Kidney glomerular epithelial cell (primary cell): Measurements from ENCODE around the gene TNFRSF19.

Source experiments
- DNase-seq: peaks from one replicate; lab custom pipeline; 2025; lab: John Stamatoyannopoulos, UW

Gene TNFRSF19

DNA sequence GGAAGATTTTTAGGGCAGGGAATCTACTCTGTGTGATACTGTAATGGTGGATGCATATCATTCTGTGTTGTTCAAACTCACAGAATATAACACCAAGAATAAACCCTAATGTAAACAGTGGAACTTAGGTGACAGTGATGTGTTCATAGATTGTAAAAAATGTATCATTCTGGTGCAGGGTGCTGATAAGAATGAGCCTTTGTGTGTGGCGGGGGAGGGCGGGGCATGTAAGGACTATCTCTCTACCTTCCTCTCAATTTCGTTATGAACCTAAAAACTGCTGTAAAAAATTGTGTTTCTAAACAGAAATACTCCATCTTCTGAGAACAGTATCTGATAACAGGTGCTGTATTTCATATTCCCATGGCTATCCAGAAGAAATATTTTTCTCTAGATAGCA, 35.6 kb downstream of the TNFRSF19 start:
- DNase-seq, result no peak

DNA sequence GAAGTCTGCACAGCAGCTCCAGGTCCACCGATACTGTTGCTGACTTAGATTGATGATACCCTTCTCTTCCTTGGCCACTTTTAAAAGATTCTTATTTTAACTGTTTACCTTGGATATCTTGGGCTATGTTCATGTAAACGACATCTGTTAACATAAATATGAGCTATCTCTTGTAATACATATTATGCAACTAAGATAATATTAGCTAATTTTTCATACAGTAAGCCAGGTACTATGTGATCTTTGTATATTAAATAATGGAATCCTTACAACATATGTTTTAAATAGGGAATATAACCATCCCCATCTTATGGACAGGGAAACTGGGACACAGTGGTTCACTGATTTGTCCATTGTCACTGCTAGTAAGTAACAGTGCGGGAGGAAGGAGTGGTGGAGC, 37.9 kb downstream of the TNFRSF19 start:
- no peak for DNase-seq

DNA sequence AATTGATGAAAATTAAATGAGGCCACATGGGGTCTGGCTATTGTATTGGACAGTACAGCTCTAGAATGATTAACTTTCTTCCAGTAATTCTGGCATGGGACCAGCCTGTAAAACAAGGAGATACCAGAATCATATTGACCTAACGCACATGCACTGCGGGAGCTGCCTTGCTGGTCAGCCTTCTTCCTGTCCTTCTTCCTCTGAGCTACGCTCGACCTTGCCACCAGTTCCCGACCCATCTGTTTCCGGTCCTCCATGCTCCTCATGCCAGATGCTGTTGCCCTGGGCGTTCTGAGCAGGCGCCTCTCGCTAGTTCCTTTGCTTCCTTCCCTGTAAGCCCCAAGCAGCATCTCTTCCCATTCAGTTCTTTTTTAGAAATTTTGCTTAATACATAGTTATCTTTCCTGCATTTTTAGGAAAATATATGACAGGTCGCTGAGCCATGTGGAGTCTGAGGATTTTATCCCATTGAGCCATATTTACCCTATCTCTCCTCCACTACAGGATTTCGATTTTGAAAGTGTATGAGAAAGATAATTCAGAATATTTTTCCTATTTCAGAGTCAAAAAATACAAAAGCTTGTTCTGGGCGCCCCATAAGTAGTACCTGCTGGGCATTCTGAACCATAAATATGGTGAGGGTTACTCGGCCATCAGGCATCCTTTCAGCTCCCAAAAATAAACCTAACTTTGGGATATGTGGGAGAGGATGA, 38.6 kb downstream of the TNFRSF19 start:
- DNase-seq, result no peak

DNA sequence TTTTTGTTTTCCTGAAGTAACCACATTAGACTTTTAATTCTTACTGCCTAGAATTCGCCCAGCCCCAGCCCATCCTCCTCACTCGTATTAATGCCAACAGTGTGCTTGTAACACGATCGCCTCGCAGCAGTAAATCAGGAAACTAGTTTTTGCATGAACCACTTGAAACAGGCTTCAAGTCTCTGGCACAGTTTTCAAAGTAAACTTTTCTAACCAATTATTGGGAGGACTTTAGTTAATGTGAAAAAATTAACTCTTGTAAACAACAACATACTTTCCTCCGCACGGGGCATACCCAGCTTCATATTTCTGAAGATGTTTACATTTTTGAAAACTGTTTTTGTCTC, 39.2 kb downstream of the TNFRSF19 start:
- DNase-seq, result peak; percentile 33

DNA sequence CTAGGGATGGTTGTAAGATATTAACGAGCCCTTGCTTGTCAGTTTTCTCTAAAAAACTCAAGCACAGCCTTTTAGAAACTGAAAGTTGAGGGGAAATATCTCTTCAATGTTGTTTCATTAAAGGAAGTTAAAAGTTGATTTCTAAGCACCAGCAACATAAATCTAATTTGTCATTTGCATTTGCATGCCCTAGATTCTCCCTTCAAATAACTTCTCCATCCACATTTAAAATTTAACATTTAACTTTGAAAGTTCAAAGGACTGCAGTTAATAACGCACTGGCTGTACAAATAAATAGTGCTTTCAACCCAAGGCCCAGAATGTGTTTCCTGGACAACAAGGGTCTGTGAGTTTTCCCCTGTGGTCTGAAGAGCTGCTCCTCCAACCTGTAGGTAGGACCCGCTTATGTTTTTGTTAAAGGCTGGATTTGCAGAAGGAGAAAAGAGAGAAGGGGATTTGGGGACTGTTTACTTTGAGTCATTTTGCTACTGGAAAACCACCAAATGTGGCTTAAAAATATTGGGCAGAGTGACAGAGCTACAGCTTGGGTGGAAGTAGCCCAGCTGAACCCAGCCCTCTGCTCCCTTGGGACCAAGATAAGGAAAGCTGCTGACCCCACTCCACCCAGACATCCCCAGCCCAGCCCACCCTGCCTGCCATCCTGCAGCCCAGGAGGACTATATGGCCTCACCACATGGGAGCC, 39.8 kb downstream of the TNFRSF19 start:
- no peak for DNase-seq

DNA sequence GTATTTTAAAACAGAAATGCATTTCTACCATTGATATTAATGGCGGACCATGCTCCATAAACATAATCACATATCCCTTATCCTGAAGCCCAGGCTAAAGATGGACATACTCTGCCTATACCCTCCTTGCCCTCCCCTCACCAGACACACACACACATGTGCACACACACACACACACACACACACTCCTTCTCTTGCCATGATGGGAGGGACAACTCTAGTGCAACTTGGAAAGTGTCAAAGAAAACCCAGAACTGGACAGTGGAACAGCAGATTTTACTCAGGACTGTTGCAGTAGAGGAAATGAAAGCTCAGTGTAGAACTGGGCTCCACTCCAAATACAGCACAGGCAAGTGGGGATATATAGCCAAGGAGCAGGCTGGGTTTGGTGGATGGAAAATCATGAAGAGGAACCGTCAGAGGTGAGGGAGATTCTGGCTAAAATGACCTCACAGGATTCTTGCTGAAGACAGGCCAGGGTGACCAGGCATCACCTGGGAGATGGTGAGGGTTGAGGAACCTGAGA, 40.8 kb downstream of the TNFRSF19 start:
- DNase-seq, result no peak

DNA sequence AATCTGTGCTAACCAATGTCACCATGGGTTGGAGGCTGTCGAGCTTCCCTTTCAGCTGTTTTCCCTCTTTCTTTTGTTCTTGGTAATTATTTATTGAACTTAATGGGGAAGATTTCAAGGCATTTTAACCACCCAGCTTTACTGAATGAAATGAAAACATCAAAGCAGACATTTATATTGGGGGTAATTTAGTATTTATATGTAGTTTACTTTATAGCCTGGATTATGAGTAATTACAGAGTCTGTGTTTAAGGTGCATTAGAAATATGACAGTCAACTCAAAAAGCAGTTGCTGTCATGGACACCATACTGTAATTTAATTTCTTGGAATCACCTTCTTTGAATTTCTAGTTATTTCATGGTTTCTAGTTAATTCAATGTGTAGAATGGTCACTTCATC, 42.0 kb downstream of the TNFRSF19 start:
- DNase-seq, result no peak

DNA sequence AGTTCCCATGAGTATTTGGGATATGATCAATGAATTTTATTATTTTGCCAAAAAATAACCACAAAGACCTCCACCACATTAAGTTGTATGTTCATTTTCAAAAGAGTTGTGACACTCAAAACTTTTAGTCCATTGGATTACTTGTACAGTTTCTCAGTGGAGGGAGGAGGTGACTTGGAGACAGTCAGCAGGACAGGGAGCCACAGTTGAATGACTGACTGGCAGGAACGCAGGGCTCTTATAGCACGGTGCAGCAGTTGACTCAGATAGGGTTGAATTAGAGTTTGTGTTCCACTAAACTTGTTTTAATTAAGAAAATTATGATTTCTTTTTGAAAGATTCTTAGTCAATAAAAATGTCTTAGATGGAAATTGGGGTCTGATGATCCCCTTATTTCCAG, 42.5 kb downstream of the TNFRSF19 start:
- DNase-seq, result no peak

DNA sequence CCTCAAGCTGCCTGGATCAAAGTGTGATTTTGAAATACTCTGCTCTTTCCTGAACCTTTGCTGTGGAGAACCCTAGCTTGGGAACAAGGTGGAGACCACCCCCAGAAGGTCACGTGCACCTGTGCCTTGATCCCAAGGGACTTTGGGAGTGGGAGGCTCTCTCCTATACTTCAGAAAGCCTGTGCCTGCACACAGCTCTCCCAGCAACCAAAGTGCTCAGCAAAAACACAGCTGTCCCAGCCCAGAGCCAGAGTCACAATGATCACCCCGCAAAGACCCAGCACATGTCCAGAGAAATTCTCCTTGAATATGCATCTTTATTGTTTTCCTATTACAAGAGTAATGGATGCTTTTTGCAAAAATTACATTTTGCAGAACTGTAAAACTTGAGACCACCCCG, 43.4 kb downstream of the TNFRSF19 start:
- no peak for DNase-seq

DNA sequence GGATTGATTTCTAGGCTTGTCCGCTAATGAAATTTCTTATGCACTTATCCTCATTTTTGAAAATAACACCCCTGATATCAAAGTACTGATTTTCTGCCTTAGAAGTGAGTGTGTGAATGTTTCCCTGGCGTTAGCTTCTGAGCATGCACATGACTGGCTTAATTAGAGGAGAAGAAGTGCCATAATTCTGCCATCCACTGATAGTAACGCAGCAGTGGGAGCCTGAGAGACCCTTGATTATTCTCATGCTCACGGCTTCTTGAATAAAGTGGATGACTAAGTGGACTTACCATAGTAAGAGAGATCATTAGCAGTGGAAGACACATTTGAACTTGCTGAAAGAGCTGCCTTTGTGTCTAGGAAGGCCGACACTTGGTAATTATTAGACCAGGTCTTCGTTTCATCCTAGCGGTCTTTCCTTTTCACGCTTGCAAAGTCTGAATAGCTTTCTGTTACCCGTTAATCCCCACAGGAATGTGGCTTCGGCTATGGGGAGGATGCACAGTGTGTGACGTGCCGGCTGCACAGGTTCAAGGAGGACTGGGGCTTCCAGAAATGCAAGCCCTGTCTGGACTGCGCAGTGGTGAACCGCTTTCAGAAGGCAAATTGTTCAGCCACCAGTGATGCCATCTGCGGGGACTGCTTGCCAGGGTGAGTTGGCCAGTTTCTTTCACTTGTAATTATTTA, 45.3 kb downstream of the TNFRSF19 start:
- DNase-seq, result peak; percentile 90

DNA sequence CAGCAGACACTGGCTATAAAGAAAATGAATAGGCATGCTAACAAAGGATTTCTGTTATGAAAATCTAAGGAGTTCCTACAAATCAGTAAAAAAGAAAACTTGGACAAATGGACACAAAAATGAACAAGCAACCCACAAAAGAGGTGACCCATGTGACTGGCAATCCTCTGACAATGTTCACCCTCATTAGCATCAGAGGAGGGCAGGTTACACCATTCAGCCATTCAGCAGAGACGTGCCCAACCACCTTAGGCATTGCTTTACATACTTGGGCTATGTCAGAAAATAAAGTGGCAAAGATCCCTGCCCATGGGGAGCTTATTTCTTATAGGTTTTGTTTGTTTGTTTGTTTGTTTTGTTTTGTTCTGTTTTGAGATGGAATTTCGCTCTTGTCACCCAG, 46.0 kb downstream of the TNFRSF19 start:
- no peak for DNase-seq

DNA sequence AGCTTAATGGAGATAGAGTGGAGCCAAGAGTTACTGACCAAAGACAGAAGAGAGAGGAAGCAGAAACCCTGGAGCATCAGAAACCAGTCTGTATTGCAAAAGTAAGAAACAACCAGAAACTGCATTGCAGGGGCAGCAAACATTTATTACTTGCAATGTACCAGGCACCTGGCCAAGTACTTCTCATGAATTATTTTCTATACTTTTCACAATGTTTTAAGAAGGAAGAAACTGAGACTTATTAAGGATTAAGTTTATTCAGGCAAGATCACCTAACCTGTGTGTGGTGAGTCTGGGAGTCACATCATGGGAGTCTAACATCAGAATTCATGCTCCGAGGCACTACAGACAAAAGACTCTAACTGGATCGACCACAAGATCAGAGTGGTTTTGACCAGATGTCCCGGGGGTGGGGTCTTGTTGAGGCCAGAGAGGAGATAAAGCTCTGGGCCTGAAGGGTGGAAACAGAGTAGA, 47.4 kb downstream of the TNFRSF19 start:
- peak; percentile 29 for DNase-seq

DNA sequence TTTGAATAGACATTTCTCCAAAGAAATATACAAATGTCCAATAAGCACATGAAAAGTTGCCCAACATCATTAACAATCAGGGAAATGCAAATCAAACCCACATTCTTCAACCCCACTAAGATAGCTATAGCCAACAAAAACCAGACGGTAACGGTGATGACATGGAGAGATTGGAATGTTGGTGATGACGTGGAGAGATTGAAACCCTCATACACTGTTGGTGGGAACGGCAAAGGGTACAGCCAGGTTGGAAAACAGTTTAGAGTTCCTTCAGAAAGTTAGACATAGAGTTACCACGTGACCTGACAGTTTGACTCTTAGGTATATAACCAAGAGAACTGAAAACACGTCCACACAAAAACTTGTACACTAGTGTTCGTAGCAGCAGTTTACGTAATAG, 48.1 kb downstream of the TNFRSF19 start:
- DNase-seq, result peak; percentile 91

DNA sequence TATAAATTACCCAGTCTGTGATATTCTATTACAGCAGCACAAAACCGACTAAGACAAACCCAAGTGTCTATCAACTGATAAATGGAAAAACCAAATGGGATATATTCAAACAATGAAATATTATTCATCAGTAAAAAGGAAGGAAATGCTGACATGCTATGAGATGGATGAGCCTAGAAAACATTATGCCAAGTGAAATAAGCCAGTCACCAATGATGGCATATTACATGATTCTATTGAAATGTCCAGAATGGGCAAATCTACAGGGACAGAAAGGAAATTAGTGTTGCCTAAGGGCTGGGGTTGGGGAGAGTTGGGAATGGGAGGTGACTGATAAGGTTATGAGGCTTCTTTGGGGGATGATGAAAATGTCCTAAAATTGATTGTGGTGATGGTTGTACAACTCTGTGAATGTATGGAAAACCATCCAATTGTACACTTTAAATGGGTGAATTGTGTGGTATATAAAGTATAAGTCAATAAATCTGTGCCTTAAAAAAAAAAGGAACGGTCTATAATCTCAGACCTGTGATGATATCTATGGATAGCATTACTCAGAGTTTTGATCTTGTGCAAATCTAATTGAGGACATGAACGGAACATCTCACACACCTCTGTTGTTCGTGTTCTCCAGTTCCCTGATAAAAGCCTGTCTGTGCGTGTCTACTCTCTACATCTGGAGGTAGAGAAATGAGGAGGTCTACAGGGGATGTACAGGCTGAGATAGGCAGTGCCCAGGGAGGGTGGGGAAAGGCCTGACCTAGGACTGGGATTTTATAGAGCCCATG, 49.0 kb downstream of the TNFRSF19 start:
- no peak for DNase-seq

DNA sequence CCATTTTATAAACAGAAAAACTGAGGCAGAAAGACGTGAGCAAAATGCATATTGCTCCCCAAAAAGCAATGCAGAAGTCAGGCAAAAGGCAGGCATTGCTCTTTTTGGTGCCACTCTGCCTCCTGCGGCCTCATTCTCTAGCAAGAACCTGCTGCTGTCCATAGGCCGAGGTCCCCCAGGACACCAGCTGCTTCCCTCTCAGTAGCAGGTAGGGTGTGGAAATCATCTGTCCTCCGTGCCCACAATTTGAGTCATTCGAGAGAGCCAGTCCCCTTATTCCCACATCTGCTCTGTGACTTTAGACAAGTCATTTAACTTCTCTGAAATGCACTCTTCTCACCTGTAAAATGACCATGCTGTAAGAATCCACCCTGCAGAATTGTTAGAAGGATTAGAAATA, 50.0 kb downstream of the TNFRSF19 start:
- no peak for DNase-seq

DNA sequence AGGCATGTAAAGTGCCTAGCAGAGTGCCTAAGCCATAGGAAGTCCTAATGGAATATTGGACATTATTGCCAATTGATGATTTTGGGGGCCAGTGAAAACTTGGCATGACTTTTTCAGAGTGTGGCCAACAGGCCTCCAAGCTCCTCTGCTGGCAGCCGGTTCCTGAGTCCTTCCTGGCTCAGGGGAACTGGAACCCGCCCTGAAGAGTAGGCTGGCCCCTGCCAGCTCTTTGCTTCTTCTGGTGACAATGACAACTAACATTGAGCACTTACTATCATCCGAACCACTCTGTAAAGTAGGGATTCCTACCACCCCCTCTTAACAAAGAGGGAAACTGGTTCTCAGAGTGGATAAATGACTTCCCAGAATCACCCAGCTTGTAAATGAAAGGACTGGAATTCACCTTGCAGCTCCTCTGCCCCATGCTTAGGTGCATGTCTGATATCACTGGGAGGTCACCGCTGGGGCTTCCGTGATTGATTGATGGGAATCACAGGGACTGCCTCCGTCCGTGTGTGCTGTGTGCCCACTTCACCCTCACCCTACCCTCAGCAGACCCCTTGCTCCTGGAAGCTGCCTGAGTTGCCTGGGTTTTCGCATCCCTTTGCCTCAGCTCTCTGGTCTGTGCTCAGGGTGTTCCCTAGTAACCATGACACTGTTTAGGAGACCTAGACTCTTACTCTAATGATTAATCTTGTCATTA, 50.6 kb downstream of the TNFRSF19 start:
- no peak for DNase-seq

DNA sequence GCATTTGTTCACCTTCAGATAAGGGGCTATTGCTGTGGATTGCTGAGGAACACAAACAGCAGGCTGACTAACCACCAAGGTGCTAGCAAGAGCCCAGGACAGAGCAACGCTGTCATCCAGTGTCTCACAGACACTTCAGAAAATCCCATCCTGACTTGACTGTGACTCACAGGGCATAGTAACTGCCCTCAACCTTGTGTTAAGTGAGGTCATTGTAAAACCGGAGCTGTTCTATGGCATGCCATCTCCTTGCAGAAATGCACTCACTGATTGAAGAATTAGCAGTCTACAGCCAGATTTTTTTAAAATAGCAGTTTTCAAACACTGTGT, 51.1 kb downstream of the TNFRSF19 start:
- DNase-seq, result peak; percentile 94

DNA sequence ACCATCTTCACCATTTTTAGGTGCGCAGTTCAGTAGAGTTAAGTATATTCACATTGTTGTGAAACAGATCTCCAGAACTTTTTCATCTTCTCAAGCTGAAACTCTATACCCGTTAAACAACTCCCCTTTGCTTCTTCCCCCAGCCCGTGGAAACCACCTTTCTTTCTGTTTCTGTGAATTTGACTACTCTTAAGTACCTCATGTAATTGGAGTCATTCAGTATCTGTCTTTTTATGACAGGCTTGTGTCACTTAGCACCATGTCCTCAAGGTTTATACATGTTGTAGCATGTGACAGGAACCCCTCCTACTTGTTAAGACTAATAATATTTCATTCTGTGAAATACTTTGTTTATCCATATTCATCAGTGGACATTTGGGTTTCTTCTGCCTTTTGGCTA, 52.8 kb downstream of the TNFRSF19 start:
- no peak for DNase-seq

DNA sequence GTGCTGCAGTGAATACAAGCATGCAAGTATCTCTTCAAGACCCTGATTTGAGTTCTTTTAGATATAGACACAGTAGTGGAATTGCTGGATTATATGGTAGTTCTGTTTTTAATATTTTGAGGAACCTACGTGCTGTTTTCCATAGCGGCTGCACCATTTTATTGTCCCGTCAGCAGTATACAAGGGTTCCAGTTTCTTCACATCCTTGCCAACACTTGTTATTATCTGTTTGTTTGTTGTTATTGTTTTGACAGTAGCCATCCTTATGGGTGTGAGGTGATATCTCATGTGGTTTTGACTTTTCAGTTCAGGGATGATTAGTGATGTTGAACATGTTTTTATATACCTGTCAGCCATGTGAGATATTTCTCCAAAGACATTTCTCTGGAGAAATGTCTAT, 53.2 kb downstream of the TNFRSF19 start:
- DNase-seq, result no peak

DNA sequence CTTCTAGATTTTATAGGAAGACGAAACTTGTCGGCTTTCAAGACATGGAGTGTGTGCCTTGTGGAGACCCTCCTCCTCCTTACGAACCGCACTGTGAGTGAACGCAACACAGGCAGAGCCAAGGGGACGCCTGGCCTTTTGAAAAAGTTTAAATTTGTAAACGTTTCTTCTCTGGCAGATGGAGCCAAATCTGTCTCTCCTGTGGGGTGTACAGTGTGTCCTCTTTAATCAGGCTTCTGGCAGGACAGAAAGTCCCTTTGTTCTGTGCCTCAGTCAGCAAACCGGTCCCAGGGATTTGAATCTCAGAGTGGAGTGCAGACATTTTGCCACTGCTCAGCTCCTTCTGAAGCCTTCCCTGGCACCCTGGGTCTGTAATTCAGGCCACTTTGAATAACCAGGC, 56.5 kb downstream of the TNFRSF19 start:
- no peak for DNase-seq

DNA sequence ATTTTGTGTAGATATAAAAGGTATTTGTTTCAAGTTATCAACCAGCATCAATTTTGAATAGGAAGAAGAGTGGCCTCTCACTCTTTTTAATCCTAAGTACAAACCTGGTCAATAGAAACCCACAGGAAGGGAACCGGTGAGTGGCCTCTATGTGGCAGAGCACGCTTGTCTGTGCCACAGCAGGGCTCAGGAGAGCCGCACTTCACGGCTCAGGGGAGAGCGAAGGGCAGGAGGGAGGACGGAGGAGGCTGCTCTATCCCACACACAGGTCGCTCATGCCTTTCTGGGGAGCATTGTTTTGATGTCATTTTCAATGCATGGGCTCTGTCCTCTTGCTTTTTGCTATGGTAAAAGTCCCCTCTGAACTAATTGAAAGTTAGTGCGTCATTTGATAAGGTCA, 57.2 kb downstream of the TNFRSF19 start:
- no peak for DNase-seq

DNA sequence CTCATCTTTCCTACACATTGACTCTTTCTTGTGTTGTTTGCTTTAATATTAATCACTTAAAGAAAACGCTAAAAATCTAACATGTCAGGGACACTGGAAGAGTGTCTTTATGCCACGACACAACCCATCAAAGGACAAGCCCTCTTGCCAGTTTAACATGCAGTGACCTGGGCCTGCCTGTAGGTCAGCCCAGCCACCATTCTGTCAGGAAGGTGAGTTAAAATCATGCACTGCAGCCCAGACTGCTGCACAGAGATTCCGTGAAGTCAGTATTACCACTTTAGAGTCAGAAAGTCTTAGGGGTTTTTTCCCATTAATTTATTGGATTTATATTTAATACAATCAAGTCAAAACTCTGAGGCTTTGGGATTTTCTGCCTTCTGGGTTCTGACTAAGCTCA, 58.0 kb downstream of the TNFRSF19 start:
- DNase-seq, result no peak
